Measurements from ENCODE around the gene LIMS4. TPM values are rescaled to one million over a fixed set of nuclear protein-coding genes. Genes with fewer than 3 reads are reported as not detected.
"Not testable (repeated sequence)": the region's sequence is repeated elsewhere in the genome, so short reads cannot be mapped to it uniquely, and the experiment has no call there.

LIMS4 gene
- total and polyA plus RNA-seq, 7 donors, result 1.6 to 16.9 (median 5.2) TPM; not detected in 1

DNA sequence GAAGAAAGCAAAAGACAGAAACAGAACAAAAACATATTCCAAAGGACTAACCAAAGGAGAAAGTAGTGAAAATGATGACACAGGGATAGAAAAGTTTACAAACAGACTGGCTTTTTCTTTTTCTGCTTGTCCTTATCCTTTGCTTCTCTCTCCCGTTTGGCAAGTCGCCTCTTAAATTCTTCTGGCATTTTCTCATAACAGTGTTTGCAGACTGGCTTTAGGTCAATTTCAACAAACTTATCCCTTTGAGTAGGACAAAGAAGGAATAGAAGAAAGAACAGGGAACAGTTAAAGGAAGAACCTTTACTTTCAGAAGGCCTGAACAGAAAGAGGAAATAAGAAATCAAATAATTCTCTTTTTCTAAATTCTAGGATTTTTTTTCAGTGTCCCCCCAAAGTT is 26.0 kb downstream of the LIMS4 start:
- H3K36me3 ChIP-seq (ENCODE audit: insufficient read depth in 1 of 2, low read depth in 1 of 2); H3K27ac ChIP-seq; H3K27me3 ChIP-seq (ENCODE audit: insufficient read depth in 3 of 3, low read length in 2 of 3); H3K4me1 ChIP-seq; intact Hi-C loops (cut with DNase I); H3K9me3 ChIP-seq; DNase-seq; ATAC-seq; H3K4me3 ChIP-seq: not testable (repeated sequence)
- WGBS, 3 donors, result no CpG with 5 or more reads among the region's 2 CpGs

DNA sequence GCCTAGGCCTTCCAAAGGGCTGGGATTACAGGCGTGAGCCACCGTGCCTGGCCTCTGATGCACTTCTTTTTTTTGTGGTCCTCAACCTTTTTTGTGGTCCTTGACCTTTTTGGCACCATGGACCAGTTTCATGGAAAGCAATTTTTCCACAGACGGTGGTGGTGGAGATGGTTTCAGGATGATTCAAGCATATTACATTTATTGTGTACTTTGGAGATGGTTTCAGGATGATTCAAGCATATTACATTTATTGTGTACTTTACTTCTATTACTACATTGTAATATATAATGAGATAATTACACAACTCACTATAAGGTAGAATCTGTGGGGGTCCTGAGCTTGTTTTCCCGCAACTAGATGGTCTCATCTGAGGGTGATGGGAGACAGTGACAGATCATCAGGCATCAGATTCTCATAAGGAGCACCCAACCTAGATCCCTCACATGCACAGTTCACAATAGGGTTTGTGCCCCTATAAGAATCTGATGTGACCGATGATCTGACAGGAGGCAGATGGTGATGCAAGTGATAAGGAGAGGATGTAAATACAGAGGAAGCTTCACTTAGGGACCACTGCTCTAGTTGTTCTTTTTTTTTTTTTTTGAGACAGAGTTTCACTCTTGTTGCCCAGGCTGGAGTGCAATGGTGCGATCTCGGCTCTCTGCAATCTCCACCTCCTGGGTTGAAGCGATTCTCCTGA is 29.2 kb downstream of the LIMS4 start:
- H3K36me3 ChIP-seq (ENCODE audit: insufficient read depth in 1 of 2, low read depth in 1 of 2); H3K9me3 ChIP-seq; DNase-seq; H3K4me3 ChIP-seq; intact Hi-C loops (cut with DNase I); H3K27ac ChIP-seq; ATAC-seq; H3K4me1 ChIP-seq; H3K27me3 ChIP-seq (ENCODE audit: insufficient read depth in 3 of 3, low read length in 2 of 3): not testable (repeated sequence)
- WGBS, 3 donors, result no CpG with 5 or more reads among the region's 8 CpGs

DNA sequence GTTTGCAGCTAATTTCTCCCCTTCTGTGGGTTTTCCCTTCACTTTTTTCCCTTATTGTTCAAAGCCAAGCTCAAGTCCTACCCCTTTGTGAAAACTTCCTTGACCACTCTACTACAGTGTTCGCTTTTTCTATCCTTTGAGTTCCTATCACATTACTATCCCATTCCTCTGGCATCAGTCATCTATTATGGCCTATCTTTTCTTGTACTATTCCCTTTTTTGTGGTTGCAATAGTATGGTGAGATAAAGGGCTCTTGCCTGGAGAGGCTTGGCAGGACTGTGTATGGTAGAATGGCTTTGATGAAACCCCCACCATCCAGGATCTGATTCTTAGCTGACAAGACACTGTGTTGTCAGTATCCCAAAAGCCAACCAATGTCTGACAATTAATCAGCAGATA is 30.7 kb downstream of the LIMS4 start:
- DNase-seq; H3K27ac ChIP-seq; H3K4me1 ChIP-seq; H3K27me3 ChIP-seq (ENCODE audit: insufficient read depth in 3 of 3, low read length in 2 of 3); H3K36me3 ChIP-seq (ENCODE audit: insufficient read depth in 1 of 2, low read depth in 1 of 2); H3K9me3 ChIP-seq; H3K4me3 ChIP-seq; intact Hi-C loops (cut with DNase I); ATAC-seq: not testable (repeated sequence)
- WGBS, 3 donors, result no CpG with 5 or more reads among the region's 1 CpG

DNA sequence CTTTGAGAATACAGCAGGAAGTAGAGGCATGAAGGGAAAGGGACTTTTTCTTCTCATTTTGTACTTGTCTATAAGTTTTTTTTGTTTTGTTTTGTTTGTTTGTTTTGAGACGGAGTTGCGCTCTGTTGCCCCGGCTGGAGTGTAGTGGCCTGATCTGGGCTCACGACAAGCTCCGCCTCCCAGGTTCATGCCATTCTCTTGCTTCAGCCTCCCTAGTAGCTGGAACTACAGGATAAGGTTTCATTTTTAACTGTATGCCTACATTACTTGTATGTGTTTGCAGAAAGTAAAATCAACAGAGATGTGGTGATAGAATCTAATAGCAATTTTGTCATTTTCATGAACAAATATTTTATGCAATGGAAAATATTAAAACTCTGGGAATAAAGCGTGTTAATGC is 38.1 kb downstream of the LIMS4 start:
- H3K9me3 ChIP-seq; H3K4me1 ChIP-seq; intact Hi-C loops (cut with DNase I); H3K27ac ChIP-seq; H3K4me3 ChIP-seq; DNase-seq; H3K36me3 ChIP-seq (ENCODE audit: insufficient read depth in 1 of 2, low read depth in 1 of 2); H3K27me3 ChIP-seq (ENCODE audit: insufficient read depth in 3 of 3, low read length in 2 of 3): not testable (repeated sequence)
- ATAC-seq, result peak in 1 of 4 donors; percentile 54
- no CpG with 5 or more reads among the region's 6 CpGs for WGBS, 3 donors

DNA sequence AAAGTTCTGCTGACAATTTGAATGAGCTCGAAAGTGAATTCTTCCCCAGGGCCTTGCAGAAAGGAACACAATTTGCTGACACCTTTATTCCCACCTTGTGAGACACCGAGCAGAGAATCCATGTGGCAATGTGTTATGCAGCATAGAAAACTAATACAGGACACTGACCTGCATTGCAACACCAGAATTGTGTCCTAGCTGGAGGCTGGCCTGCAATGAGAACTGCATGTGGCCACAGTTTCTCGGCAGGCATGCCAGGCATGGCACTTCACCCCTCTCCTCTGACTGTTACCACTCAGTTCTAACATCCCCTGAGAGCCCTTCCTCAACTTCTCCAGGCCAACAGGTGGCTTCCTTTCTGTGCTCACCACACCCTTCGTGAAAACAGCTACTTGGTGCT is 46.9 kb downstream of the LIMS4 start:
- H3K27me3 ChIP-seq (ENCODE audit: insufficient read depth in 3 of 3, low read length in 2 of 3); H3K9me3 ChIP-seq; H3K36me3 ChIP-seq (ENCODE audit: insufficient read depth in 1 of 2, low read depth in 1 of 2); H3K4me1 ChIP-seq; H3K4me3 ChIP-seq; intact Hi-C loops (cut with DNase I); H3K27ac ChIP-seq; DNase-seq: not testable (repeated sequence)
- 96 to 100% (median 100%) methylated on average over 1 of the region's 4 CpGs for WGBS, 3 donors
- peak; percentile 88 to 95 (median 88) for ATAC-seq

DNA sequence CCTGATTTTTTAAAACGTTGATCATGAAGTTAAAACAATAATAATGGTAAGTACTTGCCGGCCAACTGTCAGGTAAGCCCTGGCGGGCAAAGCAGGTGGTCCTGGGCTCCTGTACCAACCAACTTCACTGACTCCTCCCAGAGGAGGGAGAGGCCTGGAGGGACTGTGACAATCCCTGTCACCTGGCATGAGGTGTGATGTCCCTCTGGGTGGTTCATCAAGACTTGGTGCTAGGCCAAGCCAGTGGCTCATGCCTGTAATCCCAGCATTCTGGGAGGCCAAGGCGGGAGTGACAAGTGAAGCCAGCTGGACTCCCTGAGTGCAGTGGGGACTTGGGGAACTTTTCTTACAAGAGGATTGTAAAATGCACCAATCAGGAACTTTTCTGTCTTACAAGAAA is 48.2 kb downstream of the LIMS4 start:
- ATAC-seq; H3K27me3 ChIP-seq (ENCODE audit: insufficient read depth in 3 of 3, low read length in 2 of 3); H3K9me3 ChIP-seq; intact Hi-C loops (cut with DNase I); H3K4me3 ChIP-seq; H3K4me1 ChIP-seq; H3K36me3 ChIP-seq (ENCODE audit: insufficient read depth in 1 of 2, low read depth in 1 of 2); H3K27ac ChIP-seq: not testable (repeated sequence)
- peak; percentile 1 to 10 for DNase-seq
- 94 to 100% (median 100%) methylated on average over 1 to 2 of the region's 4 CpGs for WGBS, 3 donors

DNA sequence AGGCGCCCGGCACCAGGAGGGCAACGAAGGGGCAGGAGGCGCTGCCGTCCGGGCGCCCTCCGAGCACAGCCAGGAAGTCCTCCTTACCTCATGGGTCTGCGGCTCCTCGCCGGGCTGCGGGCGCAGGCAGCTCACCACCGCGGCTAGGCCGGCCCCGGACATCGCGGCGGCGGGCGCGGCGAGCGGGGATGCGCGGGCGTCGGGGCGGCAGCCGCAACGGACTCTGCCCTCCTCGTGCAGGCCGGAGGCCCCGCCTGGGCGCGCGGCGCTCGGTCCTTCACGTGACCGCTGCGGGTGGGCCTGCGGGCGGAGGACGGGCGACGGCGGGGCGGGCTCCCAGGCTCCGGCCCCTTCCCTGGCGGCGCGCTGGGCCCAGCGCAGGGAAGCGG is 49.0 kb downstream of the LIMS4 start:
- H3K9me3 ChIP-seq; H3K36me3 ChIP-seq (ENCODE audit: insufficient read depth in 1 of 2, low read depth in 1 of 2); H3K4me3 ChIP-seq; H3K4me1 ChIP-seq; intact Hi-C loops (cut with DNase I); DNase-seq; H3K27ac ChIP-seq; H3K27me3 ChIP-seq (ENCODE audit: insufficient read depth in 3 of 3, low read length in 2 of 3): not testable (repeated sequence)
- ATAC-seq, result peak; percentile 13 to 52 (median 27)
- WGBS, 3 donors, result no CpG with 5 or more reads among the region's 56 CpGs

DNA sequence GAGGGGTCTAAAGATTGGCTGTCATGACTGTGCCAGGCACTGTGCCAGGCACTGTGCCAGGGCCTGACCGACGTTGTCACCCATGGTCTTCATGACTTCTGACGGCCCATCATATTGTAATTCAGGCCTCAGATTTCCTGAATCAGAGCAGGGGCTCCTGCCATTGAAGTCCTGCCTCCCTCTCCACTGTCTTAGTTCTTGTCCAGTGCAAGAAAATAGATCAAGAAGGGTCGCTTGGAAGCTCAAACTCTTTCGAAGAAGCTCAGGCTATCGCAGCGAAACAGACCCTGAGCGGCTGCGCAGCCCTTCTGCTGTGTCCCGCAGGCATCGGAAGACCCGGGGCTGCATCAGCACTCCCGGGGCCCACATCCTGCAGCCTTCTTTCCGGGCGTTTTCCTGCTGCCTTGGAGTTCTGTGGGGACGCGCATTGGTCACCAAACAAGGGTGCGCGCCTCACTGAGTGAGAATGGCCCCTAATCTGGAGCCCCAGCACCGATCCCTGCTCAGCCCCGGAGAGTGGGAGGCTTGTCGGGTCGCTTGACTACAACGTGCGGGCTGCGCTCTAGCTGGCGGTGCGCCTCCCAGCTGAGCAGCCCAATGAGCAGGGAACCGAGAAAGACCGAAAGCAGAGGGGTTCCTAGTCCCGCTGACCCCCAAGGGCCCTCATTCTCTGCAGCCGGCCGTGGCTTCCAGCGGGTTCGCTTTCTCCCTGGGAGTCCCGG is 49.6 kb downstream of the LIMS4 start:
- H3K27me3 ChIP-seq (ENCODE audit: insufficient read depth in 3 of 3, low read length in 2 of 3); H3K4me3 ChIP-seq; H3K27ac ChIP-seq; H3K36me3 ChIP-seq (ENCODE audit: insufficient read depth in 1 of 2, low read depth in 1 of 2); H3K4me1 ChIP-seq; intact Hi-C loops (cut with DNase I); DNase-seq; H3K9me3 ChIP-seq: not testable (repeated sequence)
- peak in 1 of 4 donors; percentile 34 for ATAC-seq
- no CpG with 5 or more reads among the region's 36 CpGs for WGBS, 3 donors

DNA sequence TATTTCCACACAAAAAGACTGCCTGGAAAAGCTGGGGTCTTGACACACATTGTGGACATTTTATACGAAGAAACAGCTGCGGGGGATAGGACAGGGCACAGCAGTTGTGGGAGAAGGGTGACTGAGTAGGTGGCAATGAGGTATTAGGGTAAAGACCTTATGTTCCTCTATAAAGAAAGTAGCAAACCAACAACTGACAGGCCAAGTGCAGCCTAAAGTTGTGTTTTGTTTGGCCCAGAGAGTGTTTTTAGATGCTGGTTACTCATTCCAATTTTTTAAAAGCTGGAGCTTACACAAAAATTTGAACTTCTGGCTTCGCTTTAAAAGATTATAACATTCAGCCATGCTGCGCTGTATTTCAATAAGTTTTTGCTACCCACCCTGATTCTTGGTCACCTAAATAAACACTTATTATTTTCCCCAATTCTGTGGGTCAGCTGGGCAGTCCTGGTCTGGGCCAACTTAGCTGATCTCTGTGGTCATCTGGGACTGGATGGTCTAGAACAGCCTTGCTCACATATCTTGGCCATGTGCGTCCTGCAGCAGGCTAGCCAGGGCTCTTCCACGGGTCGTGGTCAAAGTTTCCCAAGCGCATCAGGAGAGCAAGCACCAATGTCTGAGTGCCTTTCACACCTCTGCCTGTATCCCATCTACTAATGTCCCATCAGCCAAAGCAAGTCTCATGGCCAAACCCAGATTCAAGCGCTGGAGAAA is 51.8 kb downstream of the LIMS4 start:
- H3K4me3 ChIP-seq; H3K36me3 ChIP-seq (ENCODE audit: insufficient read depth in 1 of 2, low read depth in 1 of 2); H3K9me3 ChIP-seq; ATAC-seq; H3K4me1 ChIP-seq; H3K27ac ChIP-seq; intact Hi-C loops (cut with DNase I); DNase-seq; H3K27me3 ChIP-seq (ENCODE audit: insufficient read depth in 3 of 3, low read length in 2 of 3): not testable (repeated sequence)
- no CpG with 5 or more reads among the region's 9 CpGs for WGBS, 3 donors

DNA sequence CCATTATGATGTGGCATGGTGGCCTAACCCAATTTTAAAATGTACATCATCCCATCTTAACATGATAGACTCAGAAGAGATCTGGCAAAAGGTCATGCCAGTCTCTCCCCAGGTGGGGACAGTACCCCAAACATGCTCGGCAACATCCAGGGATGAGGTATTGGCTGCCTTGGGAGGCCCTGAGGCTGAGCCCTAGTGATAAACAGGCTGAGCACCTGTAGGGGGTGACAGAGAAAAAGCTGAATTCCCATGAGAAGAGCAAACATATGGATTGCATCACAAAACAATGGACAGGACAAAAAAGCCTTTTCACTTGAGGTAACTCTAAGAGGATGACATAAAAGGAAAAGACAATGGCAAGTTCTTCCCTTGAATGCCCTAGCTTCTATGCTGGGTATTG is 65.5 kb downstream of the LIMS4 start:
- H3K9me3 ChIP-seq; H3K36me3 ChIP-seq (ENCODE audit: insufficient read depth in 1 of 2, low read depth in 1 of 2); ATAC-seq; H3K27me3 ChIP-seq (ENCODE audit: insufficient read depth in 3 of 3, low read length in 2 of 3); intact Hi-C loops (cut with DNase I); DNase-seq; H3K27ac ChIP-seq; H3K4me1 ChIP-seq; H3K4me3 ChIP-seq: not testable (repeated sequence)
- no CpG with 5 or more reads among the region's 1 CpG for WGBS, 3 donors

DNA sequence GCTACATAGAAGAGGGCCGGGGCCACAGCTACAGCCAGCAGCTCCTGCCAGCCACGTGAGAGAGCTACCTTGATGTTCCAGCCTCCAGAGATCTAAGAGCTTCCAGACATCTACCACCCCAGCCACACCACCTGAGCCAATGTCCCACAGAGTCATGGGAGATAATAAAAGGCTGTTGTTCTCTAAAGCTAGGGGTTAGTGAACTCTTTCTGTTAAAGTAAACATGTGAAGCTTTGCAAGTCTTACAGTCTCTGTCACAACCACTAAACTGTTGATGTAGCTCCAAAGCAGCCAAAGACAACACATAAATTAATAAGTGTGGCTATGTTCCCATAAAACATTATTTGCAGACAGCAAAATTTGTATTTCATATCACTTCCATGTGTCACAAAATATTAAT is 67.6 kb downstream of the LIMS4 start:
- intact Hi-C loops (cut with DNase I); H3K4me1 ChIP-seq; H3K4me3 ChIP-seq; H3K9me3 ChIP-seq; H3K36me3 ChIP-seq (ENCODE audit: insufficient read depth in 1 of 2, low read depth in 1 of 2); DNase-seq; H3K27me3 ChIP-seq (ENCODE audit: insufficient read depth in 3 of 3, low read length in 2 of 3); H3K27ac ChIP-seq: not testable (repeated sequence)
- ATAC-seq, result peak in 2 of 4 donors; percentile 20 to 51
- no CpG with 5 or more reads among the region's 2 CpGs for WGBS, 3 donors

All from psoas muscle (tissue), 8 donors.